ENCODE measurements around the gene PPP4C.

Gene PPP4C

GRCh38 chr16:30068750-30069610 lies 6.8 kb upstream of the PPP4C start:
- H3K4me3 ChIP-seq (ENCODE audit: low read depth, low read length): no peak overlapping the region
- TF ChIP-seq CTCF (IDR thresholded peaks at IDR 0.05; ENCODE audit: low read depth, low read length): peak; percentile 62
- no peak for DNase-seq (ENCODE audit: low read depth, low spot score)
- in situ Hi-C loops (cut with HindIII; ENCODE audit: low sequenced_read_pairs): no loop called here

- no peak for DNase-seq (ENCODE audit: low read depth, low spot score)
- in situ Hi-C loops (cut with HindIII; ENCODE audit: low sequenced_read_pairs): no loop called here
- TF ChIP-seq CTCF (IDR thresholded peaks at IDR 0.05; ENCODE audit: low read depth, low read length): no peak
- H3K4me3 ChIP-seq (ENCODE audit: low read depth, low read length): peak overlapping the region; percentile 4
These were observed 6.0 kb upstream of the PPP4C start for GRCh38 chr16:30069611-30070462.

- no peak for DNase-seq (ENCODE audit: low read depth, low spot score)
- peak overlapping the region; percentile 4 for H3K4me3 ChIP-seq (ENCODE audit: low read depth, low read length)
- no peak for TF ChIP-seq CTCF (IDR thresholded peaks at IDR 0.05; ENCODE audit: low read depth, low read length)
- in situ Hi-C loops (cut with HindIII; ENCODE audit: low sequenced_read_pairs): no loop called here
These were observed 5.3 kb upstream of the PPP4C start for GRCh38 chr16:30070490-30070889.

- DNase-seq (ENCODE audit: low read depth, low spot score): no peak
These were observed 540 bp downstream of the PPP4C start for GRCh38 chr16:30076276-30076791.

GRCh38 chr16:30077656-30078055 lies 1.9 kb downstream of the PPP4C start:
- TF ChIP-seq CTCF (IDR thresholded peaks at IDR 0.05; ENCODE audit: low read depth, low read length): no peak
- no peak overlapping the region for H3K4me3 ChIP-seq (ENCODE audit: low read depth, low read length)
- in situ Hi-C loops (cut with HindIII; ENCODE audit: low sequenced_read_pairs): no loop called here
- no peak for DNase-seq (ENCODE audit: low read depth, low spot score)

More at GRCh38 chr16:30076276-30076791, 540 bp downstream of the PPP4C start:
- TF ChIP-seq CTCF (IDR thresholded peaks at IDR 0.05; ENCODE audit: low read depth, low read length): no peak
- in situ Hi-C loops (cut with HindIII; ENCODE audit: low sequenced_read_pairs): no loop called here
- peak overlapping the region; percentile 87 for H3K4me3 ChIP-seq (ENCODE audit: low read depth, low read length)

GRCh38 chr16:30078744-30079143 lies 3.0 kb downstream of the PPP4C start:
- no peak overlapping the region for H3K4me3 ChIP-seq (ENCODE audit: low read depth, low read length)
- TF ChIP-seq CTCF (IDR thresholded peaks at IDR 0.05; ENCODE audit: low read depth, low read length): no peak
- in situ Hi-C loops (cut with HindIII; ENCODE audit: low sequenced_read_pairs): no loop called here
- DNase-seq (ENCODE audit: low read depth, low spot score): no peak

Data from astrocyte of the spinal cord (primary cell).